ENCODE measurements around the gene COL18A1. TPM values are rescaled to one million over a fixed set of nuclear protein-coding genes. Genes with fewer than 3 reads are reported as not detected.

The COL18A1 gene
- total RNA-seq, 8 experiments from 2014 or later: 1.6 to 341 (median 7.1) TPM

DNA sequence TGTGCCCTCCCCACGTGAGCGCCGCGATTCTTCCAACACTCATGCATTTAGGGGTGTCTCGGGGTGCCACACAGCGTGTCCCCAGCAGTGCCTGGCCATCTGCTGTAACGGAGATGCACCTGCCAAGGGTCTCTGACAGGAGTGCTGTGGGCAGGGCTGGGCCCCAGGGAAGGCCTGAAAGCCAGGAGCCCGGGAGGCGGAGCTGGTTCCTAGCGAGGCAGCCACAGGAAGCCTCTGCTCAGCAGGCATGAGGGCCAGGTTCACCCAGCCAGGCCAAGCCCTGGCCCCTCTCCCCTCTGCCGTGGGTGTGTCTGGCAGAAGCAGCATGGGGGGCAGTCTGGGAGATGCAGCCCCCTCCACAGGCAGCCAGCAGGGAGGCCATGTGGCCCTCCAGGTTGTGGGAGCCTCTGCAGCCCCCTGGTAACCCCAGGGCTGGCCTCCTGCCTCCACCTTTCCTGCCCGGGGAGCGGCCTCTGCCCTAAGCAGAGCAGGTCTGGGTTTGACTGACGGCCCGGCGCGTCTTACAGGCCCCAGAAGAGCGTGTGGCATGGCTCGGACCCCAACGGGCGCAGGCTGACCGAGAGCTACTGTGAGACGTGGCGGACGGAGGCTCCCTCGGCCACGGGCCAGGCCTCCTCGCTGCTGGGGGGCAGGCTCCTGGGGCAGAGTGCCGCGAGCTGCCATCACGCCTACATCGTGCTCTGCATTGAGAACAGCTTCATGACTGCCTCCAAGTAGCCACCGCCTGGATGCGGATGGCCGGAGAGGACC is 106.9 kb downstream of the COL18A1 start:
- in situ Hi-C loops (cut with MboI; ENCODE audit: low pct_unique_long_range_greater_than_20kb in 2 of 9, low sequenced_read_pairs in 9 of 9, unreplicated experiment in 9 of 9): no loop called here
- 86 to 96% (median 93%) methylated on average over 3 to 5 of the region's 35 CpGs; no CpG with 5 or more reads in 7 of the 10 experiments for WGBS, 10 experiments
- H3K4me1 ChIP-seq (replicated peaks in 1 of 2): peaks cover 0 to 10% of the 10 kb centered on the region in 2 donors

GRCh38 chr21:45512626-45513002 is 107.6 kb downstream of the COL18A1 start:
- no peak overlapping the region for H3K4me3 ChIP-seq

More for the DNA sequence above, 106.9 kb downstream of the COL18A1 start:
- Histone ChIP-seq H3K27ac (no peak overlapping the region), H3K4me3 (no peak overlapping the region)
- ATAC-seq (replicated peaks in 6 of 8): no peak

GRCh38 chr21:45513003-45513717 is 108.2 kb downstream of the COL18A1 start:
- ATAC-seq (replicated peaks in 6 of 8): peak in 1 of 8 experiments; percentile 29
- Histone ChIP-seq H3K27ac (no peak overlapping the region), H3K4me1 (replicated peaks in 1 of 2) (peaks cover 0 to 9% of the 10 kb centered on the region in 2 donors), H3K4me3 (no peak overlapping the region)
- WGBS, 10 experiments: 83 to 100% (median 86%) methylated on average over 1 to 13 of the region's 19 CpGs; no CpG with 5 or more reads in 5 of the 10 experiments
- in situ Hi-C loops (cut with MboI; ENCODE audit: low pct_unique_long_range_greater_than_20kb in 2 of 9, low sequenced_read_pairs in 9 of 9, unreplicated experiment in 9 of 9): no loop called here

More at GRCh38 chr21:45512626-45513002, 107.6 kb downstream of the COL18A1 start:
- peak in 1 of 8 experiments; percentile 5 for ATAC-seq (replicated peaks in 6 of 8)
- H3K4me1 ChIP-seq (replicated peaks in 1 of 2): peaks cover 0 to 10% of the 10 kb centered on the region in 2 donors
- WGBS, 10 experiments: 100% methylated on average over 1 to 4 of the region's 8 CpGs; no CpG with 5 or more reads in 7 of the 10 experiments
- in situ Hi-C loops (cut with MboI; ENCODE audit: low pct_unique_long_range_greater_than_20kb in 2 of 9, low sequenced_read_pairs in 9 of 9, unreplicated experiment in 9 of 9): no loop called here
- no peak overlapping the region for H3K27ac ChIP-seq

DNA sequence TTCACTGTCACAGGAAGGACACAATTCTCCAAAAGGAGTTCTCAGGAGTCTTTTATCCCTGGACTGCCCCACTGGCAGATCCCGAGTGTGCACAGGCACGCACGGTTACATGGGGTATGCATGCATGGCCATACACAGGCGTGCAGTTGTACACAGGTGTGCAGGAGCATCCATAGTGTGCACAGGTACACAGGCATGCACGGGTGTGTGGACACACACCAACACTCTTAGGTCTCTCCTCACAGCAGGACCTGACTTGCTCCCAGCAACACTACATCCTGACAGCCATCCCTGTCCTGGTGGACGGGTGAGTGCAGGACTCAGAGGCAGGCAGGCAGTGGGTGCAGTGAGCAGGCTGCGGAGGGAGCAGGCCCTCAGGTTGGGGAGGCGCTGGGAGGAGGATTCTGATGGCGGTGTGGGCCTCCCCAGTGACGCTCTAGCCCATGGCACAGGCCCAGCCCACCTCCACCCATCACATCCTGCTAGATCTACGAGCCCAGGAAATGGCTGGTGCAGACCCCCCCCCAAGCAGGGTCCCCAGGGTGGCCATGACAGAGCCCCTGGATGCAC is 108.9 kb downstream of the COL18A1 start:
- no peak for ATAC-seq (replicated peaks in 6 of 8)
- no peak overlapping the region for H3K27ac ChIP-seq
- 87 to 100% (median 100%) methylated on average over 1 to 5 of the region's 11 CpGs; no CpG with 5 or more reads in 6 of the 10 experiments for WGBS, 10 experiments
- in situ Hi-C loops (cut with MboI; ENCODE audit: low pct_unique_long_range_greater_than_20kb in 2 of 9, low sequenced_read_pairs in 9 of 9, unreplicated experiment in 9 of 9): no loop called here
- peaks cover 0 to 2% of the 10 kb centered on the region in 2 donors for H3K4me1 ChIP-seq (replicated peaks in 1 of 2)
- no peak overlapping the region for H3K4me3 ChIP-seq

DNA sequence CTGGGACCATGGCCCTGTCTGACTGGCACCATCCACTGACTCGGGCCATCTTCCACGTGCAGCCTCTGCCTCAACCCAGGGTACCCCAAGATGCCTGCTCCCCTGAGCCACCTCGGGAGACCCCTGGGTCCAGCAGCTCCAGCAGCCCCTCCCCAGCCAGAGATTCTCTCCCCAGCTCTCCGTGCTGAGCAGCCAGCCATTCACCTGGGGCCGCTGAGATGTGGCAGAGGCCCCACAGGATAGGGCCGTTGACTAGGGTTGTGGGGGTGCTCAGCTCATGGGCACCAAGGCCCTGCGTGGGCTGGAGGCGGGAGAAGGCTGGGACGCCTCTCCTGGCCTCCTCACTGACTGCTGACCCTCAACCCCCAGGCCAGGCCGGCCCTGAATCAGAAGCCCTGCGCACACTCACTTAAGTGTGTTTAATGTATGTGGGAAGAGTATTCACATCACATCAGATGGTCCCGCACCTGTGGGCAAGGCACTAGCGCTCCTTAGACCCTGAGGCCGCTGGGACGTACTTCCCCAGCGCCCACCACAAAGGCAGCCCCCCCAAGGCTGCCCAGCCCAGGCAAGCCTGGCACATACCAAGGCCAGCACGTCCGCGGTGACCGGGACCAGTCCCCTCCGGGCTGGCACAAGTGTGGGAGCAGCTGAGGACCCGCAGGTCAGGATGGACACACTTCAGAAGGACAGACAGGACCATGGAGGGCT is 109.5 kb downstream of the COL18A1 start:
- 87 to 100% (median 97%) methylated on average over 5 to 7 of the region's 22 CpGs; no CpG with 5 or more reads in 7 of the 10 experiments for WGBS, 10 experiments
- no peaks in the 10 kb centered on the region for H3K4me1 ChIP-seq (replicated peaks in 1 of 2)
- ATAC-seq (replicated peaks in 6 of 8): no peak
- no peak overlapping the region for H3K4me3 ChIP-seq
- in situ Hi-C loops (cut with MboI; ENCODE audit: low pct_unique_long_range_greater_than_20kb in 2 of 9, low sequenced_read_pairs in 9 of 9, unreplicated experiment in 9 of 9): no loop called here
- no peak overlapping the region for H3K27ac ChIP-seq

DNA sequence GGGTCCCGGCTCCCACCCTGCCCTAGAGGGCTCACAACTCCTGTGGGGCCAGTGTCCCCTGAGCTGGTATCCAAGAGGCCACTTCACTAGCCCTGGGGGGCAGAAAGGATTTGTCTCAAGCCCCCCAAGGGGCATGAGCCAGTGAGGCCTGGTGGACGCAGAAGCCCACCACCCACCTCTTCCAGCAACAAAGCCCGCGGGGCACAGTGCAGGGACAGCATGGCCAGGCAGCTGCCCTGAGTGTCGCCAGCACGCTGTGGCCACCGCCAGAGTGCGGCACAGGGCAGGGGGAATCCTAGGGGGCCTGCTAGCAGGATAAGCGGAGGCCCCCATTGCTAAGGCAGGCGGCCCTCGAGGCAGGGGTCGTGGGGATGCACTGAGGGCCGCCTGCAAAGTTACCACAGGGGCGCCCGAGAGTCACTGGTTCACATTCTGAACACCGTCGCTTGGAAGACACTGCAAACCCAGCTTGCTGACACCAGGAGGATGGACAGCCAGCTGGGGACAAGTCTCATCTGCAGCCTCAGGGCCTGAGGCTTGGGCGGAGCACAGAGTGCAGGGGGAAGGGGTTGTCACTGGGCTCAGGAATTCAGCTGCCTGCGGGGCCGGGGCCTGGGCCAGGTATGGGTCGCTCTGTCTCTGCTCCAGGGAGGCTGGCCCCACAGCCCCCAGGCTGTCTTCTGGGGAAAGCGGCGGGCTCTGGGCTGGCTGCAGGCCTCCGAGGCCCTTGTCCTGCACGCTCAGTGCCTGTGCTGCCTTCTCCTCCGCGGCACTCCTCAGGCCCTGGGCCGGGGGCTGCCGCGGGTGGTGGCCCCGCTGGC is 110.5 kb downstream of the COL18A1 start:
- in situ Hi-C loops (cut with MboI; ENCODE audit: low pct_unique_long_range_greater_than_20kb in 2 of 9, low sequenced_read_pairs in 9 of 9, unreplicated experiment in 9 of 9): no loop called here

DNA sequence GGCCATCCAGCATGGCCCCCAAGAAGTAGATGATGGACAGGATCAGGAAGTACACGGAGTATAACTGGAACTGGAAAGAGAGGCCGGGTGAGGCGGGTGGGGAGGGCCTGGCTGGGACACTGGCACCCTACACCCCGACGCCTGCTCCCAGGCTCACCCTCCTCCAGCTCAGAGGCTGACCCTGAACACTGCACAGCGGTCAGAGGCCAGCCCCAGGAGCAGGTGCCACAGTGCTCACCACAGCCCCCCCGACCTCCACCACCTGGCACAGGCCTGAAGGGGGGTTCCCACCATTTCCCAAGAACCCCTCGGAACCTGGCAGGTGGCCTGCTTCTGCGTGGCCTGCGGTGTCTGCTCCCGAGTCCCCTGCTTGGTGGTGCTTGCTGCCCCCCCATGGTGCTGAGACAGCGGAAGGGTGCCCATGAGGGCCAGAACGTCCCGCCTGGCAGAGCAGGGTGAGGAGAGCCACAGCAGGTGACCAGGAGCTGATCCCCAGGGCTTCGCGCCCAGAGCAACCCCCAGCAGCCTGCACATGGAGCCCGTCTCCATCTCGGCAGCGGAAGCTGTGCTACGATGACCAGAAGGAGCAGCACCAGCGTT is 111.2 kb downstream of the COL18A1 start:
- Histone ChIP-seq H3K27ac (no peak overlapping the region), H3K4me1 (replicated peaks in 1 of 2) (no peaks in the 10 kb centered on the region), H3K4me3 (no peak overlapping the region)
- ATAC-seq (replicated peaks in 6 of 8): peak in 1 of 8 experiments; percentile 14
- WGBS, 10 experiments: 100% methylated on average over 1 of the region's 21 CpGs; no CpG with 5 or more reads in 8 of the 10 experiments
- in situ Hi-C loops (cut with MboI; ENCODE audit: low pct_unique_long_range_greater_than_20kb in 2 of 9, low sequenced_read_pairs in 9 of 9, unreplicated experiment in 9 of 9): no loop called here

More for the DNA sequence above, 110.5 kb downstream of the COL18A1 start:
- no peak overlapping the region for H3K27ac ChIP-seq
- H3K4me1 ChIP-seq (replicated peaks in 1 of 2): no peaks in the 10 kb centered on the region
- WGBS, 10 experiments: 80 to 100% (median 87%) methylated on average over 1 to 11 of the region's 31 CpGs; no CpG with 5 or more reads in 6 of the 10 experiments
- H3K4me3 ChIP-seq: no peak overlapping the region
- ATAC-seq (replicated peaks in 6 of 8): peak in 1 of 8 experiments; percentile 39

DNA sequence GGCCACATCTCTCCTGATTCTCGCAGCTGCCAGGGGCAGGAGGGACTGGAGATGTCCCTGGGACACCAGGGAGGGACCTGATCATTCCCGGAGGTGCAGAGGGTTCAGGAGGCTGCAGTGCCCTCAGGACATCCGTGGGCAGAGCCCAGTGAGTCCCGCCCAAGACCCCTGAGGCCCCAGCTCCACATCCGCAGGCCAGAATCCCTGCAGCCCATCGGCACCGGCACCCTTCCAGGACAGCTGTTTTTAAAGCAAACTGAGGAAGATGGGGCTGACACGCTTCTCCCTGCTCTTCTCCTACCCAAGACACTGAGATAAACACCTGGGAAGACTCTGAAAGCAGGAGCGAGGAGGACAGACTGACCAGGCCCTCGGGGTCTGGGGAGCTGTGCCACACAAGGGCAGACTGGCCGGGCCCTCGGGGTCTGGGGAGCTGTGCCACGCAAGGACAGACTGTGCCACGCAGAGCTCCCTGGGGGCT is 111.7 kb downstream of the COL18A1 start:
- H3K4me3 ChIP-seq: no peak overlapping the region
- no peak for ATAC-seq (replicated peaks in 6 of 8)
- no peak overlapping the region for H3K27ac ChIP-seq
- in situ Hi-C loops (cut with MboI; ENCODE audit: low pct_unique_long_range_greater_than_20kb in 2 of 9, low sequenced_read_pairs in 9 of 9, unreplicated experiment in 9 of 9): no loop called here
- WGBS, 10 experiments: 77 to 90% (median 88%) methylated on average over 2 to 4 of the region's 14 CpGs; no CpG with 5 or more reads in 7 of the 10 experiments
- no peaks in the 10 kb centered on the region for H3K4me1 ChIP-seq (replicated peaks in 1 of 2)

DNA sequence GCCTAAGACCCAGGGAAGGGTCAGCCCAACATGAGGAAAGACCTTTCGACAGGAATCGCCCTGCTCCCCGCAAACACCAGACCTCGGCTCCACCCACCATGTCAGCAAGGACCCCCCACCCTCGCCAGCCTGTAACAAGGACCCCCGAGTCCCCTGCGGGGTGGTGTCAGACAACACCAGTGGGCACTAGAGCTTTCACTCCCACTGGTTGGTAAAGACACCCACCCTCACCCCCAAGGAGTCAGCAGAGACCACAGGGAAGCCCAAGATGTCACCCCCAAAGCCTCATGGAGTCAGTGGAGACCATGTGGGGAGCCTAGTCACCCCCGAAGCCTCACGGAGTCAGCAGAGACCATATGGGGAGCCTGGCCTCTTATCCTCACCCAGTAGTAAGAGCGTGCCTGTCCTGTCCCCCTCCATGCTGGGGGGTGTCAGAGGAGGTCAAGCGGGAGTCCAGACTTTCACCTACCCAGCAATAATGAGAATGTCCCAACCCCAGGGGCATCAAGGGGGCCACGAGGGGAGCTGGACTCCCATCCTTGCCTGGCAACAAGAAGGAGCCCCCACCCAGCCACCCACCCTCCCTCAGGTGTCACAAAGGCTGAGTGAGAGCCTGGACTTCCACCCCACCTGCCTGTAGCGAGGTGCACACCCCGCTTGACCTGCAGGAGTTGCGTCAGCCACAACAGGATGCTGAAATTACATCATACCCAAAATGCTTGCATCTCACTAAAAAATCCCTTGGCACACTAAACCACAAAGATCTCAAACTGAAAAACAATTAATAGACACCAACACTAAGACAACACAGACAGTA is 112.5 kb downstream of the COL18A1 start:
- ATAC-seq (replicated peaks in 6 of 8): no peak
- whole genome bisulfite sequencing, 10 experiments: 81 to 100% (median 96%) methylated on average over 1 to 6 of the region's 15 CpGs; no CpG with 5 or more reads in 3 of the 10 experiments
- H3K4me3 ChIP-seq: no peak overlapping the region
- no peaks in the 10 kb centered on the region for H3K4me1 ChIP-seq (replicated peaks in 1 of 2)
- in situ Hi-C loops (cut with MboI; ENCODE audit: low pct_unique_long_range_greater_than_20kb in 2 of 9, low sequenced_read_pairs in 9 of 9, unreplicated experiment in 9 of 9): no loop called here
- no peak overlapping the region for H3K27ac ChIP-seq

GRCh38 chr21:45518742-45519141 is 113.8 kb downstream of the COL18A1 start:
- Histone ChIP-seq H3K27ac (no peak overlapping the region), H3K4me1 (replicated peaks in 1 of 2) (no peaks in the 10 kb centered on the region), H3K4me3 (no peak overlapping the region)
- ATAC-seq (replicated peaks in 6 of 8): no peak
- WGBS, 10 experiments: 67 to 100% (median 90%) methylated on average over 2 of the region's 2 CpGs; no CpG with 5 or more reads in 1 of the 10 experiments
- in situ Hi-C loops (cut with MboI; ENCODE audit: low pct_unique_long_range_greater_than_20kb in 2 of 9, low sequenced_read_pairs in 9 of 9, unreplicated experiment in 9 of 9): no loop called here

- Histone ChIP-seq H3K27ac (no peak overlapping the region), H3K4me3 (no peak overlapping the region), H3K4me1 (replicated peaks in 1 of 2) (no peaks in the 10 kb centered on the region)
- 74 to 100% (median 91%) methylated on average over 2 to 4 of the region's 4 CpGs for WGBS, 10 experiments
- in situ Hi-C loops (cut with MboI; ENCODE audit: low pct_unique_long_range_greater_than_20kb in 2 of 9, low sequenced_read_pairs in 9 of 9, unreplicated experiment in 9 of 9): no loop called here
- ATAC-seq (replicated peaks in 6 of 8): no peak
Measured at GRCh38 chr21:45519182-45519581, 114.2 kb downstream of the COL18A1 start.
